Daoy (cell line): ENCODE data around the gene COX7A2. TPM values are rescaled to one million over a fixed set of nuclear protein-coding genes. Genes with fewer than 3 reads are reported as not detected.

Experiments used
- DNase-seq: peaks from one replicate; pipeline ENCODE4 v3.0.0-alpha.2; 2015; ENCODE audit warnings: low read depth
- total RNA-seq: library from RNA; depleted of rRNA; stranded (reverse); fragments of >200 nt; shearing (Covaris generic); gene quantifications from 2 replicates; pipeline ENCODE4 v1.2.3, GENCODE V29; 2014; rRNA removed

Gene COX7A2, protein sequence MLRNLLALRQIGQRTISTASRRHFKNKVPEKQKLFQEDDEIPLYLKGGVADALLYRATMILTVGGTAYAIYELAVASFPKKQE
- 801 and 813 TPM in 2 replicates for total RNA-seq

DNA sequence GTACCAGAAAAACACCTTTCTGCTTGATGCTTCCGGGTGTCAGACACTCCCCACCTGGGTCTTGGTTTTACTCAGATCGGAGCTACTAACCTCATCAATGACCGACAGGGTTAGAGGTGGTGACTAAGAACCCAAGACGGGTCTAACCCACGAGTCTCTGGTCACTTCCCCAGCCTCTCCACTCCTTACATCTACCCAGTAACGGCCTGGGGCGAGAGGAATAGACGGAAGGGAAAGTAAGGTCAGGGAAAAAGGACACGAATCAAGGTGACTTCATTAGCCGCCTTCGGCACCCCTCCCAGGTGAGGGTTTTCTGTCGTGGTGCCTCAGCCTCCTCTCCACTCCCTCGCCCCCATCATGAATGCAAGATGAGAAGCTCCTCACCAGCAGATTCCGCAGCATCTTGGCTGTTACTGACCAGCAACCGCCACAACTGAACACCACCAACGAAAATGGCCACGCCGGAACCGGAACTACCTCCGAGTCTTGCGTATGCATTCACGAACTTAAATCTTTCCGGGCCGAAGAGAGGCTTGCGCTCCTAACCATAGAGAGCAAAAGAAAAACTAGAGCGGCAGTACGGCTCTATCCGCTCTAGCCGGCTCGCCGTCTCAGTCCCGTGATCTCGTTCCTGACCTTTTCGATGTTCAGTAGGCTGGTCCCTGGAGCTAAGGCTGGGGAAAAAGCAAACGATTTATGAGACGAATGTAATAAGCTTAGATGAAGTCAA lies at the start of gene COX7A2:
COX7A2 (minus strand) TSS at position 469 of the 730 bp plus-strand sequence; CDS start at position 402, 67 bp downstream.
- peak; percentile 96 for DNase-seq

DNA sequence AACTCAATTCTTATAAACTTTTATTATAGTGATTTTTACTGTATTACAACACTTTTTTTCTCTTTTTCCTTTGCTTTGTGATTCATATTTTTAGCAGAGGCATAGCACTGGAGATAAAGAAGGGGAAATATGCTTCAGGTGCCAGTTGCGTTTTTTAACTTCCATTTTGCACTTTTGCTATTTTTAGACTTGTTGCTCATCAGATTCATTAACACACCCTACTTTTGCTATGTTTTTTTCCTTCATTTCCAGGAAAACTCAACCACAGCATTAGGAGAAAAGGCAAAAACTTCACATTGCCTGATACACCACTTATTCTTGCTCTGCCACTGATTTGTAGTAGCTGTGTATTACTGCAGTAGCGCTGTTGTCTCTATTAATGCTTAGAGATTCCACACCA lies 49.0 kb upstream of the COX7A2 start:
- no peak for DNase-seq

DNA sequence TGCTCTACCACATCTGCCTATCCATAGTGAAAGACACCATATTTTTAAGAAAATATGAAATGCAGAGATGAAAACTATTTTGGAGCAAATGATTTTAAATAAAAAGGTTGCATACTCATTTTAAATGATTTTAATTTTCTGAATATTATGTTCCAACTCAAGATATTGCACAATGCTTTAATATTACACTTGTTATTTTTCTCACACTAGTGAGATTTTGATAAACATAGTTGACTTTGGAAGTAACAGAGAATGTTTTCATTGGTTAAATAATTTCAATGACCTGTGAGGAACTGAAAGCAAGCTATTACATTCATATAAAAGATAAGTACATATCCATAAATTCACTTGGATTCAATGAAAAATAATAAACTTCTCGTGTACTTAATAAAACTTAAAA lies 48.1 kb upstream of the COX7A2 start:
- DNase-seq: no peak

DNA sequence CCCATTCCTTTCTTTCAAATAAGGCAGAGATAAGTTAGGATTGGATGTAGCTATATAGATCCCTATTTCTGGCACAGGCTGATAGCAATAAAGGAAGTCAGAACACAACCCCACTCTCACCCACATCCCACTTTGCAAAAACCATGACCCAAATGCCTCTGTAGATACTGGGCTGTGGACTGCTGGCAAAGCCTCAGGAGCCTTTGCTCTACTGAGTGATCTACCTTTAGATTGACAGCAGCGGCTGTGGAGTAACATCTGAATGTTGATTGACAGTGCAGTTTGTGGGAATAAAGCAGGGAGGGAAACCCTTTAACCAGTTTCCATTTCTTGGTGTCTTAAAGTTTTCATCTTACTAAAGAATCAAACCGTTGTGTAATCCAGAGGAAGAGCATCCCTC lies 47.7 kb upstream of the COX7A2 start:
- DNase-seq: no peak

DNA sequence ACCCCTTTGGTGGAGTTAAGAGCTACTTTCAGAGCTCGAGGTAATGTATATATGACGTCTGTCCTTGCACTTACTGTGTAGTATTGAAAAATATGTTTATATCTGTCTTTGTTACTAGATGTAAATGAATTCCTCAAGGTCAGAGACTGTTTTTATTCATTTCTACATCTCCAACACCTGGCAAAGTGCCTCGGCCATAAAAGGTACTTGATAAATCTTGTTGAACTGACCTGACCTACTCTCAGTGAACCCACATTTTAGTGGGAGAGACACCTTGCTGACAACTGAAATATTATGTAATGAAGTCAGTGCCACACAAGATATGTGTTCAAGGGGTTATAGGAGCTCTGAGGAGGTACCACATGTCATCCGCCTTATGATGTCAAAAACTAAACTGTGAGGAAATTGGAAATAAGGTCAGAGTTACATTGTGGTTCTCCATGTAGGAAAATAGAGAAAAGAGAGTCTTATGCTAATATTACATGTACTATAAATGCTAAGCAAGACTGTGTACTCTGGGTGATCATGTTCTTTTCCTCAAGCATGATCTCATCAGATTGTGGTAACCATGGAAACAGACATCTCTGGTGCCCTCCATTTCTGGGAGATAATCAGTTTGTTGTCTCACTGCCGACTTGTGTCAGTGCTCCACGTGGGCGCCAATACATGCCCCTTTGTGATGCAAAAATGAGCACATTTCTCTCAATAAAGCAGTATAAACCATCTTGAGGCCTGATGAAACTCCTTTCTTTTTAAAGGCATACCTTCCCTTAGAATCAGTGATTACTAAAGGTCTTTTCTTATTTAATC lies 46.7 kb upstream of the COX7A2 start:
- no peak for DNase-seq

DNA sequence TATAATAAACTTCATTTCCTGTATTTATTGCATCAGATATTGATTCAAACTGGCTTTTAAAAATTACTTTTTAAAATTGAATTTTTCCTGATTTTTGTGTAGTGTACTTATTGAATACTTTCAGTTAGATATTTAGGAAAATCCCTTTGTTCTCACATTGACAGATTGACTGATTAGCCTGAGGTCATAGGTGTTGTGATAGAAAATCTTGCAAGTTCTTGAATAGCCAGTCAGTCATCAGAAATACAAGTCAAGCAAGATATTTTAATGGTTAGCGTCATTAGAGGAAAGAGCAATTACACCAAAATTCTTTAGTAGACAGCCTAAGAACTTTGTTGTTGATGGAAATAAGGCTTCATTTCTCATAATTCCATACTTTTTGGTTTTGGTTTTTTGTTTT lies 44.4 kb upstream of the COX7A2 start:
- DNase-seq: no peak

DNA sequence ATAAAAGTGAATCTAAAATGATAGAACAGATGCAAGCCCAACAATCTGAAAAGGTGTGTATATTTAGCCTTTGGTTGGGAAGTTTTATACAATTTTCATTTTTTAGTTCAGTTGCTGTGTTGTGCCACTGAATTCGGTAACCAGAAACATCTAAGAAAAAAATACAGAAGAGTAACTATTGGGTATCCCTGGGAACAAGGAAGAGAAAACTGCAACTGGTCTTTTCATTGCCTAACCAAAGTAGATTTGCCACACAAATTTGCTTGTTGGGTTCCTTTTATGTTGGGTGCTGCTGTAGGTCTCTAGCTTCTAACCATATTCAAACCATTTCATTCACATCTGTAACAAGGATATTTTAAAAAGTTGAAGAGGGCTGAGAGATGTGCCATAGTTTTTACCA lies 43.8 kb upstream of the COX7A2 start:
- DNase-seq: no peak

DNA sequence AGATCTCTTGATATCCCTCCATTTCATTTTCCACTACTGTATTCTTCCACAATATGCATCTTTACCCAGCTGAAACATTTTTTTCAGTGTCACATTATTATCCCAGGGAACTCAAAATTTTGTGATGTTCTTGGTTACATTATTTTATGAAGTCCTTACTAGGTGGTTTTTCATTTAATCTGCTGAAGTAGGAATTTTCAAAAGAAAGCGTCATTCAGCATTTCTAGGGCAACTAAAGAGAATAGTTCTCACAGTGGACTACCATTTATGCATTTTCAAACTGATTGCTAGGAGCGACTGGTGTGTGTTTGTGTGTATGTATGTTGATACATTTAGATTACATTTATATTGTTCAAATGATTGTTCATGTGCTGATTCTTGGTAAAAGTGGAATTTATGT lies 43.4 kb upstream of the COX7A2 start:
- no peak for DNase-seq

DNA sequence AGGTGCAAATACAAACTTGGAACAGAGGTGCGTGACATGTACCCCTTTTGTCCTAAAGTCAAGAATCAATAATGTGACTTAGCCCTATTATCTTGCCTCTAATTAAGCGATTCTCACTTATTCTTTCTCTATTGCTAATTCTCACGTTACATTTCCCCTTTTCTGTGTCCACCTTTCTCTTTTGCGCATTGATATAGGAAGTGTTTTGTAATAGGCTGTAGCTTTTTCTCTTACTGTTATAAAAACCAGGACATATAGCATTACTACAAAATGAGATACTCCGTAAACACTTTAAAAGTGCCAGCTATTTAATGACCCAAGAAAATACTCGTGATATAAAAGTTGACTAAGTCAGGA lies 41.7 kb upstream of the COX7A2 start:
- no peak for DNase-seq

DNA sequence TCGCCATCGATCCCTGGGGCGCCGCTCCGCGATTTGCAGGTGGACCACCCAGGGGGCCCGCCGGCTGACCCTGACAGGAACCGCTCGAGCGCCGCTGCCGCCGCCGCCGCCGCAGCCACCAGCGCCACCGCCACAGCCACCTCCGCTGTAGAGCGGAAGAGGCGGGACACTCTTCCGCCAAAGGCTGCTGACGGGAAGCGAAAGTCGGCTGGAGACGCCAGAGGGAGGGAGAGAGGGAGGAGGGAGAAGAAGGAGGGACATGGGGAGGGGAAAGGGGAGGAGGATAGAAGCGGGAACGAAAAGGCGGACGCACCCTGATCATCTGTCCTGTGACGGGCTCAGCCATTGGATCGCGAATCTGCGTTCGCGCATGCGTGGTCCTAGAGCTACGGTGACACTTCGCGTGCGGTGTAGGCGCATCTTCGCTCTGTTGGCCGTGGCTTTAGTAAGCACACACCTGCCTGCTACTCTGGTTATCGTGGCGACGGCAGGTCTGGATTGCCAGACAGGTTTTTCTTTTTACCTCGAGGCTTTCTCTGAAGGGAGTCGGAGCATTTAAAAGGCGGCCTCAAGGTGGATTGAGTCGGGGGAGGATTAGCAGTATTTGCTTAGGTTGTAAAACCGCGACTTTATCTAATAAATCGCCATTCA lies 41.2 kb upstream of the COX7A2 start, which contains the start of gene TMEM30A:
TMEM30A (minus strand) TSS at position 161 of the 651 bp plus-strand sequence; CDS start at position 7, 154 bp downstream.
- DNase-seq: peak; percentile 100

DNA sequence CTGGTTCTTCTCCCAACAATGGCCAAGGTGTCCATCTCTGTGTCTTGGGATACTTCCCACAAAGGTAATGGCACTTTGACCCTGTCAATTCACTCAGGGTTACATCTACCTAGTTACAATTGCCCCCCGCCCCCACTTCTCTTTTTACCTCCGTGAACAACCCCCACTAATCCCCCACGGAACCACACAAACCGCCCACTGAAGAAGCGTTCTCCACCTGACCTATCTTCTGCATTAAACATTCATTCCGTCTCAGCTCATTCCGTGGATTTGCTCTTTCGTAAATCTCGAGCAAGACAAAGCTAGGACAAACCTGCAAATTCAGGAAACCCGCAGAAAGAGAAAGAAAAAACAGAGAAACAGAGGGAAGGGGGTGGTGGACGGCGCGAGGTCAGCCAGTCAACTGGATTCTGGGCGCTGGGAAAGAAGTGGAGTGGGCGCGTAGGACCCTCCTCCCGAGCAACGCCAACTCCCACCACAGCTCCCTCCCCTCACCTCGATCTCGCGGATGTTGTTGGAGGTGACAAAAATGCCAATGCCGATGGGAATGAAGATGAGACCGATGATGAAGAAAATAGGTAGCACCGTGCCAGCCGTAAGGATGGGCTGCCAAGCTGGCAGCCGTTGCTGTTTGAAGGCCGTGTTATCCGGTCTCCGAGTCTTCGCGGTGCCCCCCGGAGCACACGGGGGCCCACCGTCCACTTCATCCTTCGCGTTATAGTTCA lies 40.5 kb upstream of the COX7A2 start:
- no peak for DNase-seq

DNA sequence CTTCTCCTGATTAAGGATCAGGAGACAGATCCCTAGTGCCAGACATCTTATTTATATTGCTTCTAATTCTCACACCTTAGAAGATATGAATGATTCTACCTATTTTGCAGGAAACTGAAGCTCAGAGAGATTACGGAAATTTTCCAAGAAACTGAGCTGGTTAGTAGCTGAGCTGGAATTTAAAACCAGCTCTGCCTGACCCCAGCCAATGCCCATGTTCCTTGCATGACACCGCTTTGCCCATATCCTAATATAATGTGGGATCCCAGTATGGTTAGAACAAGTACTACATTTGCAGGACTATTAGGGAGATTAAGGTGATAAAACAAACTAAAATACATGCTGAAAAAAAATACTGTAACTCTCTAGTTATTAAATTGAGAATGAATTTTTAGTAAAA lies 39.1 kb upstream of the COX7A2 start:
- DNase-seq: peak; percentile 9

DNA sequence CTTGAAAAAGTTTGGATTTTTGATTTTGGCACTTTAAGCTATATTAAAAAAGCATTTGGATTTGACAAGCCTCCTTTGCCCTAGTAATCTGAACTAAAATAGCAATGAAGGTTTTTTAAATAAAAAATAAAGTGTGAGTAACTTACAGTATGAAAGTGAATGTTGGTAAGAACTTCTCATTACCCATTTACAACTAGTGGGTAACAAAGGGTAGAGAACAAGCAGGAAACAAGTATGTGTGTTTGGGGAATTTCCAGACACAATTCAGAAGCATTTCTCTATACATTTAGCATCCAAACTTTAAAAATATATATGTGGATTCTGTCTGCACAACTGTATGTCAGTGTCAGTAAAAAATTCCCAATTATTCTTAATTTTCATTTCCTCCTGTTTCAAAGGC lies 38.1 kb upstream of the COX7A2 start:
- DNase-seq: no peak

DNA sequence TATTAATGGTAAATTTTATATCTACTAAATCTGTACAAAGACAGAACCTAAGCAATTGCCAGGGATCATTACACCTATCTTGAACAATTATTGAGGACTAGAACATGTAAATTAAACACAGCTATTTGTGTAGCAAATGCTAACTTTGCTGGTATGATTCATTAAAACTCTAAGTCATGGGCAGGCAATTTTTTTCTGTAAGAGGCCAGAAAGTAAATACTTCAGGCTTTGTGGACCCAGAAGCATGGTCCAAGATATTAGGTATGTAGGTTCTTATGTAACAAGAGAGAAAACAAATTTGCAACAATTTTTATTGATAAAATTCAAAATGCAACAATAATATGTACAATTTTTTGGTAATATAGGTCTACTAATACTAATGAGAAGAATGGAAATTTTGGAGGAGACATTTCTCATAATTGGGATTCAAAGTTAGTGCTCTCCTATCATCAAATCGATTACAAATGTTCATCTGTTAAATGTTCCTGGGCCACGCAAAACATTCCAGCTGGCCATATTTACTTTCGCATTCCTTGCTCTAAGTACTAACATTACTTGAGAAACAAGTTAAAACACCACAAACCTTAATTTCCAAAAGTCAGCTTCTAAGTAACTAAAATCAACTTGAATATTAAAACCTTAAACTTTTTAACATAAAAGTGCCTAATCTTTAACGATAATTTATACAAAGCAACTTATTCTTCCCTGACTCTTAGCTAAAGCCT lies 36.7 kb upstream of the COX7A2 start:
- DNase-seq: no peak

DNA sequence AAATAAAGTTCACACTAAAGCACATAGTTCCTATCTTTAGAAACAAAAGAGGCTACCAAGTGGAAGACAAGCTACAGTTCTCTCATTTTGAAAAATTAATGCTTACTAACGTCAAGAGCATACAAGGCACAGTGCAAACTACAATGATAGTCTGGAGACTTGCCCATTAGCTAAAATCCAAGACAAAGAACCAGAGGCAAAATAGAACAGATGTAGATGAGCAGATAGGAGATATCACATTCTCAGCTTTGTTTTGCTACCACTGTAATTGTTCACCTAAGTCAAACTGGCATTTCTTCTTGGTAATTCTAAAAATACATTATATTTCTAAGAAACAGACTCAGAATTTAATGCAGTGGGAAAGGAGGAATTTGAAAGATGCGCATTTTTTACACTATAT lies 35.8 kb upstream of the COX7A2 start:
- no peak for DNase-seq

DNA sequence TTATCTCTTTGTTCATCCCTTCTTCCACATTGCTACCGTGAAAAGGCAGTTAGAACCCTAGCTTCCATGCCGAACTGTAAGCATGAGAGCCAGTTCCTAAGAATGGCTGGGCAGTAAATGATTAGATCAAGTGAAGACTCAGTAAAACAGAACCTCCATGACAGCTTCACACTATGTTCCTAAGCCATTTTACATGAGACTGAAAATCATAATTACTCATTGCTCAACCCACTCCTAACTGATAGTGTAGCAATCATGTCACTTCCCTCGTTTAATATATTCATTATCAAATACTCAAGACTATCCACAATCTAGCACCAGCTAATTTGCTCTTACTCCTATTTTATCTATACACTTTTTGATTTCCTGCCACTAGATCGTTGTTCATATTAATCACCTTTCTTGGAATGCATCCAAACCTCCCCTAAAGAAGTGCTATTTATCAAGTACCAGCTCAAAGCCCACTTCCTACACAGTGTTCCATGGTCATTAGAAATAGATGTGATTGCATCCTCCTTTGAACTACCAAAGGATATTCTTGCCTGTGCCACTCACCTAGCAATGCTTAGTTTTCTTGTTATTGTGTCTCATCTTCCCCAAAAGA lies 35.0 kb upstream of the COX7A2 start:
- no peak for DNase-seq

DNA sequence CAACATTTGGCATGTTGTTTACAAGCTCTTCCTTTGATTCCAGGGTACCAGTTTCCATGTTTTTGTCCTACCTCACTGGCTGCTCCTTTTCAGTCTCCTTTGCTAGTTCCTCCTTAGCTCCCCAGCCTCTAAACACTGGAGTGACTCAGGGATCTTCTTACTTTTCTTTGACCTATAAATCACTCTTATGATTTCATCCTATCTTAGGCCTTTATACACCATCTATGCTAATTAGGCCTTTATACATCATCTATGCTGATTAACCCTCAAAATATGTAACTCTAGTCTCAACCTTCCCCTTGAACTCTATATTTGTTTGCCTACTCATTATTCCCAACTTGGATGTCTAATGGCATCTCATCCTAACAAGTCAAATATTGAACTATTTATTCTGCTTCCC lies 31.5 kb upstream of the COX7A2 start:
- DNase-seq: peak; percentile 65

DNA sequence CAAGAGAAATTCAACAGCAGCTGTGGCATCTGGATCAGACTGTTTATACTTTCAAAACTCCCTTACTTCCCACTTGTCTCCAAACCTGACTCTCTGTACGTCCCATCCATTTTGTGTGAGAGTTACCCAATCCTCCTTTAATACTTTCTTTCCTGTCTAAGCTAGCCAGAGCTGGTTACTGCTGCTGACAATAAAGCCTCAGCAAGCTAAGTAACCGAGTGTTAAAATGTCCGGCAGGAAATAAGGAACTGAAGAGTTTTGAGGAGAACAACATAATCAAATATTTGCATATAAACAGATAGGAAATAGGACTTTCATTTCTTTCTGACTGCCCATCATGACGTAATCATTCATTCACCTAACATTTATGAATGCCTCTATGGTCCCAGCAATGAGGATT lies 29.4 kb upstream of the COX7A2 start:
- no peak for DNase-seq

DNA sequence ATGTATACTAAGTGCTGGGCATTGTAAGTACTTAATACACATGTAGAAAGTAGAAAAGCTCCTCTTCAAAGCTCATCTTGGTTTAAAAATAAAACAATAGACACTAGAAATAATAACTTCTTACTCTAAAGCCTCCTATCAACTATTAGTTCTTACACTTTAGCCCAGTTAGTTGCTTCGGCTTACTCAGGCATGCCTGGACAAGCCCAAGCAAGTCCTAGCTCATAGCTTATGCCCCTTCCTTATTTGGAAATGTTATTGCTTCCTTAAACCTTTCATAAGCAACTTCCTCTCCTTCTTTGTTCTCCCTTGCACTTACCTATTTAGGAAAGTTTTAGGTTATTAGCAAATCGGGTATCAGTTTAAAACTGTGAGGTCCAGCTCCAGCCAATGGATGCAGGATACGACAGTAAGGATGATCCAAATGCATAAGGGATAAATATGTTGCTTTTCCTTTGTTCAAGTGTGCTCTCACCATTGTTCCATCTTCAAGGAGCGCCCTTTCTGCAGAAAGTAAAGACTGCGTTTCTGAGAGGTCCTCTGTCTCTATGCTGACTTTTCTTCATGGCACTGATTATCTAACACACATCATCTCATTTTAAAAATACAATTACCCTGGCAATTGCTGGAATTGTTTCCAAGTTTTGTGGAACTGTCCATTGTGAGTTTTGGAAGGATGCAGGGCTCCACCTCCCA lies 28.7 kb upstream of the COX7A2 start:
- no peak for DNase-seq

DNA sequence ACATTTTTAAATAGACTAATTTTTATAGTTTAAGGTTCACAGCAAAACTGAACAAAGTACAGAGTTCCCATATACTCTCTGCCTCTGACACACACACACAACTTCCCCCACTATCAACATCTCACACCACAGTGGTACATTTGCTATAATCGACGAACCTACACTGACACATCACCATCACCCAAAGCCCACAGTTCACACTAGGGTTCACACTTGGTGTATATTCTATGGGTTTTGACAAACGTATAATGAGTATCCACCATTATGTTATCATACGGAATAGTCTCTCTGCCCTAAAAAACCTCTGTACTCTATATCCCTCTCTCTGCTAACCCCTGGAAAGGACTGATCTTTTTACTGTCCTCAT lies 25.4 kb upstream of the COX7A2 start:
- no peak for DNase-seq
